T47D (cell line): Measurements from ENCODE around the gene RBFOX1.
A peak's percentile ranks its signal among the peaks of the same experiment; 100 is the strongest.

Experiments used
- DNase-seq, 2 experiments: peaks; one replicate each; pipeline versions ENCODE4 v3.0.0 to v3.0.0-alpha.2; 2011 to 2012; ENCODE audit warnings: low read depth in 1 of 2, low spot score in 1 of 2
- JUND ChIP-seq: IDR thresholded peaks from 2 replicates; pipeline ENCODE4 v1.6.1; 2012; ENCODE audit warnings: low read depth
- in situ Hi-C: cut with HindIII; loops from 2 replicates; pipeline ENCODE4 v1.10.0; 2016; ENCODE audit warnings: low sequenced_read_pairs, low pct_unique_long_range_greater_than_20kb

The RBFOX1 gene

GRCh38 chr16:7421578-7421977 is 88.9 kb downstream of the RBFOX1 start:
- no peak for DNase-seq
- in situ Hi-C loops = no loop called here
- TF ChIP-seq JUND = no peak

GRCh38 chr16:7422036-7422888 is 89.6 kb downstream of the RBFOX1 start:
- TF ChIP-seq JUND = no peak
- in situ Hi-C loops = no loop called here

GRCh38 chr16:7423434-7424044 is 90.9 kb downstream of the RBFOX1 start:
- no peak for TF ChIP-seq JUND
- in situ Hi-C loops = no loop called here
- no peak for DNase-seq

More at GRCh38 chr16:7422036-7422888, 89.6 kb downstream of the RBFOX1 start:
- no peak for DNase-seq

- in situ Hi-C loops = no loop called here
- TF ChIP-seq JUND = no peak
- DNase-seq = no peak
Measured at GRCh38 chr16:7426161-7426560, 93.5 kb downstream of the RBFOX1 start.

GRCh38 chr16:7431723-7432122 is 99.1 kb downstream of the RBFOX1 start:
- in situ Hi-C loops = no loop called here
- TF ChIP-seq JUND = no peak
- no peak for DNase-seq

GRCh38 chr16:7436306-7436705 is 103.7 kb downstream of the RBFOX1 start:
- in situ Hi-C loops = no loop called here
- TF ChIP-seq JUND = no peak
- DNase-seq = peak in 1 of 2 experiments; percentile 16

GRCh38 chr16:7437135-7437804 is 104.6 kb downstream of the RBFOX1 start:
- no peak for TF ChIP-seq JUND
- no peak for DNase-seq
- in situ Hi-C loops = no loop called here

GRCh38 chr16:7437843-7438242 is 105.2 kb downstream of the RBFOX1 start:
- no peak for TF ChIP-seq JUND
- no peak for DNase-seq
- in situ Hi-C loops = no loop called here

GRCh38 chr16:7438601-7439000 is 106.0 kb downstream of the RBFOX1 start:
- no peak for TF ChIP-seq JUND
- in situ Hi-C loops = no loop called here
- no peak for DNase-seq

GRCh38 chr16:7439518-7439917 is 106.9 kb downstream of the RBFOX1 start:
- no peak for TF ChIP-seq JUND
- in situ Hi-C loops = no loop called here

GRCh38 chr16:7440886-7441400 is 108.3 kb downstream of the RBFOX1 start:
- in situ Hi-C loops = no loop called here
- DNase-seq = no peak
- TF ChIP-seq JUND = no peak

More at GRCh38 chr16:7439518-7439917, 106.9 kb downstream of the RBFOX1 start:
- DNase-seq = no peak

- TF ChIP-seq JUND = no peak
- in situ Hi-C loops = no loop called here
- DNase-seq = no peak
Measured at GRCh38 chr16:7442050-7442449, 109.4 kb downstream of the RBFOX1 start.

- in situ Hi-C loops = no loop called here
- DNase-seq = no peak
- TF ChIP-seq JUND = no peak
Measured at GRCh38 chr16:7443142-7443541, 110.5 kb downstream of the RBFOX1 start.
